GM19035 (cell line): Measurements from ENCODE around the gene AP4B1.
A peak's percentile ranks its signal among the peaks of the same experiment; 100 is the strongest.
"Not testable (repeated sequence)": the region's sequence is repeated elsewhere in the genome, so short reads cannot be mapped to it uniquely, and the experiment has no call there.

Source experiments
- ATAC-seq: cut with Tn5 transposase; IDR thresholded peaks from one replicate; pipeline ENCODE4 v1.9.1; 2021; ENCODE audit not compliant: unreplicated experiment

Gene AP4B1

GRCh38 chr1:113859478-113860175 is 45.0 kb downstream of the AP4B1 start:
- ATAC-seq, result peak; percentile 91

- no peak for ATAC-seq
These were observed 45.6 kb downstream of the AP4B1 start for GRCh38 chr1:113858982-113859381.

GRCh38 chr1:113858418-113858817 is 46.2 kb downstream of the AP4B1 start:
- ATAC-seq, result no peak

GRCh38 chr1:113857776-113858175 is 46.8 kb downstream of the AP4B1 start:
- ATAC-seq, result no peak

GRCh38 chr1:113856401-113856790 is 48.2 kb downstream of the AP4B1 start:
- no peak for ATAC-seq

- no peak for ATAC-seq
These were observed 48.8 kb downstream of the AP4B1 start for GRCh38 chr1:113855630-113856400.

- ATAC-seq, result no peak
These were observed 50.4 kb downstream of the AP4B1 start for GRCh38 chr1:113854234-113854633.

- not testable (repeated sequence) for ATAC-seq
These were observed 51.9 kb downstream of the AP4B1 start for GRCh38 chr1:113852694-113853093.

GRCh38 chr1:113850127-113850796 is 54.3 kb downstream of the AP4B1 start:
- no peak for ATAC-seq

GRCh38 chr1:113849072-113849471 is 55.5 kb downstream of the AP4B1 start:
- ATAC-seq, result no peak

GRCh38 chr1:113846391-113847035 is 58.1 kb downstream of the AP4B1 start:
- no peak for ATAC-seq
